ENCODE measurements around the gene RDH14.

Gene RDH14

DNA sequence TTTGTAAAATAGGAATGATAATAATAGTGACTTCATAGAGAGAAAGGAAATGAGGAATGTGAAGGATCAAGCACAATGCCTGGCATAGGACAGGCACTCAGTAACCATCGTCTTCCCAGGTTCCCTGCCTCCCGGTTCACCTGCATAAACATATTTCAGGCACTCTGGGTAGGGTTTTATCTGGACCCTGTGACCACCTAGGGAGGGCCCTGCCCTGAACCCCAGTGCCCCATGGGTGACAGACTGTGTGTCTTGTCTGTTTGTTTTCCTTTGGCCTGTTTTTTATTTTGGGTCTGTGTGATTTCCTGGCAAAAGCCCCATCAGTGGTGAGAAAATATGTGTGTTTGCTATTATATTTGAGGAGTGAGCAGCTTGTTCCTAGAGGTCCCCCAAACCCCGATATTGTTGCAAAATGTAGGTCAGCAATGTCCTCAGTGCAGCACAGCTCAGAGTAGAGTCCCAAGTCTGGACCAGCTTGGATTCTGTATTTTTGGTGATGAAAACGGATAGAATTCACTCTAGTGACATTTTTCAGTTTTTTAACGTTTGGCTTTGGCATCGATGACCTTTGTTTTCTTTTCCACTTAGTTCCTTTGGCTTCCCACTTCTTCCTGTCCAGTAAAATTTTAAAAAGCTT lies 38.5 kb upstream of the RDH14 start:
- TF ChIP-seq Cebpa-rat (IDR thresholded peaks at IDR 0.05) = no peak
- Histone ChIP-seq H3K27me3 (no peaks in the 10 kb centered on the region), H3K9me3 (replicated peaks in 1 of 11) (peaks cover 6 to 13% (median 11%) of the 10 kb centered on the region in 11 experiments; a peak in 20 of 22 replicates), H3K9ac (no peak overlapping the region), H4K20me1 (no peaks in the 10 kb centered on the region), H3K27ac (peak overlapping the region in 5 of 11 experiments; percentile 3 to 41 (median 33); a peak in 5 of 22 replicates), H3K36me3 (no peaks in the 10 kb centered on the region), H3K4me1 (peaks cover 29 to 37% (median 35%) of the 10 kb centered on the region in 10 experiments), H3K4me3 (no peak overlapping the region), H3K4me2 (peak overlapping the region; percentile 47 to 77 (median 68))

DNA sequence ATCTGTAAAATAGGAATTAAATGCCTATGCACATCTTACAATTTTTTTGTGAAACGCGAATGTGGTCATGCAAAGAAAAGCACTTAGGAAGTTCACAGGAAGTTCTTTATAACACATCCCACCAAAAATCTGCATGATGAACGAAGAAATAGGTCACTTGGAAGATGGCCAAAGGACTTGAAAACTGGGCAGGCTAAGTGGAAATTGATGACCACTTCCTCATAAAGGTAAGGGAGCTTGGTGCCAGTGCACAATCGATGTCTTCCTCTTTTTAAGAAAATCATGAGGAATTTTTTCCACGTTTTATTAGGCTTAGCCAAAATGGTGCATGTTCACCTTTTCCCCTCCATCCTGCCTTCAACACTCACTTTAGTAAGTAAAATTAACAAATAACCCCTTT lies 37.2 kb upstream of the RDH14 start:
- Histone ChIP-seq H3K4me2 (peak overlapping the region; percentile 47 to 77 (median 68); a peak in 21 of 22 replicates), H4K20me1 (no peaks in the 10 kb centered on the region), H3K4me1 (peaks cover 29 to 37% (median 35%) of the 10 kb centered on the region in 10 experiments), H3K27me3 (no peaks in the 10 kb centered on the region), H3K36me3 (no peaks in the 10 kb centered on the region), H3K9ac (no peak overlapping the region), H3K27ac (no peak overlapping the region), H3K9me3 (replicated peaks in 1 of 11) (peaks cover 6 to 13% (median 11%) of the 10 kb centered on the region in 11 experiments; a peak in 20 of 22 replicates), H3K4me3 (no peak overlapping the region)
- no peak for TF ChIP-seq Cebpa-rat (IDR thresholded peaks at IDR 0.05)

DNA sequence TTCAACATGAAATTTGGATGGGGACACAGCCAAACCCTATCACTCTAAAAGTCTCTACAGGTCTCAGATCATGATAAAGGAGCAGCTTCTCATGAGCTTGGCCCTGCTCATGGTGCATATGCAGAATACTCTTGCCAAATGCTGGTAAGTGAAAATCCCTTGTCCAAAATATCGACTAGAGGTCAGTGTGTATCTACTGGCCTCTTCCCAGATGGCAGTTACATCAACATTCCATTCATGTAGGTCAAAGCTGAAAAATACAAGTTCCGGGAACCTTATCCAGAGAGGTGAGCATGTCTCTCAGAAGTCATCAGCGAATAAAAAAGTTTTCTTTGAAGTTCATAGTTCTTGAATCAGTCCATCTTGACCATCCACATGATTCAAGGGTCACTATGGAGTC lies 36.5 kb upstream of the RDH14 start:
- H3K36me3 ChIP-seq = no peaks in the 10 kb centered on the region
- no peak for TF ChIP-seq Cebpa-rat (IDR thresholded peaks at IDR 0.05)
- no peak overlapping the region for H3K9ac ChIP-seq
- H3K27me3 ChIP-seq = no peaks in the 10 kb centered on the region
- H3K4me1 ChIP-seq = peaks cover 29 to 37% (median 35%) of the 10 kb centered on the region in 10 experiments
- no peak overlapping the region for H3K27ac ChIP-seq
- H3K4me2 ChIP-seq = peak overlapping the region in 9 of 11 experiments; percentile 8 to 77 (median 66); a peak in 13 of 22 replicates
- no peak overlapping the region for H3K4me3 ChIP-seq
- peaks cover 6 to 13% (median 11%) of the 10 kb centered on the region in 11 experiments; a peak in 20 of 22 replicates for H3K9me3 ChIP-seq (replicated peaks in 1 of 11)
- no peaks in the 10 kb centered on the region for H4K20me1 ChIP-seq

DNA sequence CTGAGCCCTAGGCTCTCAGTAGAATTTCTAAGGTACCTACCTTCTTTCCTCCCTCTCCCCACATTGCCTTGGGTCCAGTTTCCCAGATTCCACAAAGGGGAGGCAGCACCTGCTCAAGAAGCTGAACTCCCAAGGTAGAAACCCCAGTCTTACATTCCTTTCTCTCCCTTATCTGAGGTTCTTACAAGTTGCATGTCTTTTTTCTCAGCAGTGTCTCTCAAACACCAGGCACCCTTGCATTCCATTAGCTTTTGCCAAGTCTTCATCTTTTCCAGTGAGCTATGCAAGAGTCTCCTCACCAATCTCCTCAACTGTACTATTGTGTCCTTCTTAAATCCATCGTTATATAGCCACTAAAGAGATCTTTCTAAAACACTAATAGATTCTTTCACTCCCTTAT lies 33.0 kb upstream of the RDH14 start:
- Histone ChIP-seq H3K27me3 (no peaks in the 10 kb centered on the region), H3K4me2 (no peak overlapping the region), H3K9ac (no peak overlapping the region), H4K20me1 (no peaks in the 10 kb centered on the region), H3K27ac (no peak overlapping the region), H3K4me3 (no peak overlapping the region), H3K9me3 (replicated peaks in 1 of 11) (peaks cover 6 to 18% (median 12%) of the 10 kb centered on the region in 11 experiments; a peak in 20 of 22 replicates), H3K36me3 (no peaks in the 10 kb centered on the region), H3K4me1 (peaks cover 14 to 18% (median 16%) of the 10 kb centered on the region in 10 experiments)
- no peak for TF ChIP-seq Cebpa-rat (IDR thresholded peaks at IDR 0.05)

DNA sequence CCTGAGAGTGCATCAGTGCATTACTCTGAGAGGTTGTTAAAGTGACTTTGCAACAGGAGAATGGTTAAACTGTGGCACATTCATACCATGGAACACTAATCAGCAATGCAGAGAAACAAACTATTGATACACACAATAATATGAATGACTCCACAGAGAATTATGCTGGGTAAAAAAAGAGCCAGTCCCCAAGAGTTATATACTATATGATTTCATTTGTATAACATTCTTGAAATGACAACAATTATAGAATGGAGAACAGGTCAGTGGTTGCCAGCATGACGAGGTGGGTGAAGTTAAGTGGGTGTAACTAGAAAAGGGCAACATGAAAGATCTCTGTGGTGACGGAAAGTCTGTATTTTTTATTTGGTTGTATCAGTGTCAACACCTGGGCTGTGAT lies 31.9 kb upstream of the RDH14 start:
- TF ChIP-seq Cebpa-rat (IDR thresholded peaks at IDR 0.05) = no peak
- H3K27me3 ChIP-seq = no peaks in the 10 kb centered on the region
- no peaks in the 10 kb centered on the region for H4K20me1 ChIP-seq
- H3K4me1 ChIP-seq = peaks cover 3 to 6% (median 5%) of the 10 kb centered on the region in 10 experiments; a peak in 17 of 20 replicates
- H3K27ac ChIP-seq = no peak overlapping the region
- no peak overlapping the region for H3K9ac ChIP-seq
- peaks cover 6 to 18% (median 12%) of the 10 kb centered on the region in 11 experiments; a peak in 20 of 22 replicates for H3K9me3 ChIP-seq (replicated peaks in 1 of 11)
- H3K4me3 ChIP-seq = no peak overlapping the region
- no peak overlapping the region for H3K4me2 ChIP-seq
- H3K36me3 ChIP-seq = no peaks in the 10 kb centered on the region

DNA sequence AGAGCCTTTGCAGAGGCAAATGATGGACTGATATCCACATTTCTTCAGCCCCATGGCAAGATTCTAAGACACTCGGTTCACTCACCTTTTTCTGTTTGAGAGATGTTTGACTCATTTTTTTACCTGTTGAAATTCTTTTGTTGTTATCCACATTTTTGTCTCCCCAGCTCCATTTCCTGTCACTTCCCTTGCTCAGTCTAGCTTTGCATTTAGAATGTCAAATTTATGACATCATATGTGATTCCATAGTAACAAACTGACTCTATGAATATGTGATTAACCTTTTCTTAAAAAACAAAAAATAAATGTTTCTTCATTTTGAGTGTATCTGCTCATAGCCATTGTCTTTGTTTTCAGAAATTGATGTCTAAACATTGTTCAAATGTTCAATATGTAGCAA lies 28.9 kb upstream of the RDH14 start, which contains the start of gene NT5C1B:
Gene NT5C1B (minus strand): TSS at position 216 of the 400 bp plus-strand sequence. CDS start 101 bp downstream, at position 115.
- H3K9me3 ChIP-seq (replicated peaks in 1 of 11) = peaks cover 0 to 16% (median 6%) of the 10 kb centered on the region in 11 experiments; a peak in 12 of 22 replicates
- H3K9ac ChIP-seq = no peak within 1 kb of the TSS
- no peak within 1 kb of the TSS for H3K4me2 ChIP-seq
- H3K36me3 ChIP-seq = no peaks in the 10 kb centered on the region
- peaks cover 6 to 13% (median 11%) of the 10 kb centered on the region in 10 experiments; a peak in 17 of 20 replicates for H3K4me1 ChIP-seq
- no peak within 1 kb of the TSS for H3K4me3 ChIP-seq
- no peaks in the 10 kb centered on the region for H4K20me1 ChIP-seq
- H3K27ac ChIP-seq = no peak within 1 kb of the TSS
- no peaks in the 10 kb centered on the region for H3K27me3 ChIP-seq
- no peak for TF ChIP-seq Cebpa-rat (IDR thresholded peaks at IDR 0.05)

DNA sequence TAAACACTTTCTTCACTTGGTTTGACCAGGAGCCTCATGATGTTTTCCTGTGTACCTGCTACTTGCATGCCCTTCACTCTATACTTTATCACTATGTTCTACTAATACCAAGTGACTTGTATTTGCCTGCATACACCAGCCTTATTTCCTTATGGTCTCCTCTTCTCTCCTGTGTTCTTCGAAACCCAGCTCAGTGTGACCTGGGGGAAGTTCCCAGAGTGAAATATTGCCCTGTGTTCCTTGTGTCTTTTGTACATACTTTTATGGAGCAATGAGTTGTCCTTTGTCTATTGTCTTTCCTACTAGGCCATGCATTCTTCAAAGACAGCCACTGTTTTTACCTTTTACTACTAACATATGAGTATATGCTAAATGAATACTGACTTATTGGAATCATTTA lies 28.3 kb upstream of the RDH14 start:
- no peak overlapping the region for H3K27ac ChIP-seq
- no peaks in the 10 kb centered on the region for H3K36me3 ChIP-seq
- H3K4me1 ChIP-seq = peaks cover 6 to 13% (median 11%) of the 10 kb centered on the region in 10 experiments; a peak in 17 of 20 replicates
- H3K27me3 ChIP-seq = no peaks in the 10 kb centered on the region
- no peaks in the 10 kb centered on the region for H4K20me1 ChIP-seq
- no peak overlapping the region for H3K9ac ChIP-seq
- no peak overlapping the region for H3K4me2 ChIP-seq
- no peak for TF ChIP-seq Cebpa-rat (IDR thresholded peaks at IDR 0.05)
- peaks cover 0 to 21% (median 10%) of the 10 kb centered on the region in 11 experiments; a peak in 14 of 22 replicates for H3K9me3 ChIP-seq (replicated peaks in 1 of 11)
- no peak overlapping the region for H3K4me3 ChIP-seq

DNA sequence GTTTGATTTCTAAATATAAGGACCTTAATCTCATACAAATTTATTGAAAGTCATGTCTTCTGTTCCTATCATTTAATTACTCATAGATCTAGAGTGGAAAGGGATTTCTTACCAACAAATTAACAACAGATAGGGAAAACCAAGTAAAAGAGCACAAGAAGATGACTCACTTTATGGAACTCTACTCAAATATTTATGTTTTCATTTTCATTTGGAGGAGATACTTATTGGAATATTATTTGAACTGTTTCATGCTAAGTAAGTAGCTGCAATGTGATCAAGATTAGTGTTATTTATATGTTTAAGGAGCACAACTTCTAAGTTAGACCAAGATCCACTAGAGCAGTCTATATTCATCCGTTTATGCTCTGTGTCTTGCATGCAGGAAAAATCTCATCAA lies 27.6 kb upstream of the RDH14 start:
- Histone ChIP-seq H3K4me3 (no peak overlapping the region), H3K4me1 (peaks cover 6 to 13% (median 11%) of the 10 kb centered on the region in 10 experiments; a peak in 17 of 20 replicates), H3K27ac (no peak overlapping the region), H4K20me1 (no peaks in the 10 kb centered on the region), H3K36me3 (no peaks in the 10 kb centered on the region), H3K27me3 (no peaks in the 10 kb centered on the region), H3K9ac (no peak overlapping the region), H3K4me2 (no peak overlapping the region), H3K9me3 (replicated peaks in 1 of 11) (peaks cover 0 to 22% (median 10%) of the 10 kb centered on the region in 11 experiments; a peak in 14 of 22 replicates)
- TF ChIP-seq Cebpa-rat (IDR thresholded peaks at IDR 0.05) = no peak

DNA sequence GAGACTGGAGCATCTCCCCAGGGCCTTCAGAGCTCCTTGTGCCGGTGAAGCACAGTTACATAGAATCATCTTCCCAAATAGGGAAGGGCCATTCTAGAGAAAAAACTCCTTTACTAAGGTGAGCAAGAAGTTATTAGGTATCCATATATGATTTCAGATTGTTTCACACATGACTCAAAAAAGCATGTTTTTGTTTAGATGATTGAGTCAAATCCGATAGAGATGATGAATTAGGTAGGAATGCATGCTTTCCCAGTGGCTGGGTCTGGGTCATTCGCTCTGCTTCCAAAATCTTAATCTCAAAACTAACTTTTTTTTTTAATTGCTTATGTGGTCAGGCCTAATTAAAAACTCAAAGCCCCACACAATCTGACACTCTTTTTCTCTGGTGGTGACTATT lies 25.1 kb upstream of the RDH14 start:
- H3K9me3 ChIP-seq (replicated peaks in 1 of 11) = peaks cover 0 to 17% (median 10%) of the 10 kb centered on the region in 11 experiments; a peak in 13 of 22 replicates
- H3K4me2 ChIP-seq = peak overlapping the region in 10 of 11 experiments; percentile 0 to 35 (median 27); a peak in 7 of 22 replicates
- H3K9ac ChIP-seq = no peak overlapping the region
- H3K4me3 ChIP-seq = no peak overlapping the region
- no peak overlapping the region for H3K27ac ChIP-seq
- TF ChIP-seq Cebpa-rat (IDR thresholded peaks at IDR 0.05) = no peak
- peaks cover 6 to 13% (median 11%) of the 10 kb centered on the region in 10 experiments; a peak in 17 of 20 replicates for H3K4me1 ChIP-seq
- no peaks in the 10 kb centered on the region for H4K20me1 ChIP-seq
- no peaks in the 10 kb centered on the region for H3K36me3 ChIP-seq
- H3K27me3 ChIP-seq = no peaks in the 10 kb centered on the region
